ENCODE measurements around the gene PRICKLE2. TPM values are rescaled to one million over a fixed set of nuclear protein-coding genes. Genes with fewer than 3 reads are reported as not detected.

Gene PRICKLE2
- total RNA-seq, 1 experiment from 2014 or later, result not detected

DNA sequence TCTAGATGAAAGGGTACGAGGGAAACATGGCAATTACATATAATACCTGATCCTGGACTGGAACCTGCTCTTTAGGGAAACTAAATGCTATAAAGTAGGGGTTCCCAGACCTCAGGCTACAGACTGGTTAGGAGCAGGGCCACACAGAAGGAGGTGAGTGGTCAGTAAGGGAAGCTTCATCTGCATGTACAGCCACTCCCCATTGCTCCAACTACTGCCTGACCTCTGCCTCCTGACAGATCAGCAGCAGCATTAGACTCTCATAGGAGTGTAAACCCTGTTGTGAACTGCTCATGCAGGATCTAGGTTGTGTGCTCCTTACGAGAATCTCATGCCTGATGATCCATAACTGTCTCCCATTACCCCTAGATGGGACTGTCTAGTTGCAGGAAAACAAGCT, 123.1 kb downstream of the PRICKLE2 start:
- intact Hi-C loops (cut with micrococcal nuclease; ENCODE audit: unreplicated experiment), result no loop called here
- no peaks in the 10 kb centered on the region for H3K36me3 ChIP-seq (ENCODE audit: insufficient read depth, low read length, poor library complexity, severe bottlenecking)
- BruUV-seq (replicated peaks), result no TSS peak
- H3K27ac ChIP-seq (ENCODE audit: low read depth, low read length, poor library complexity, severe bottlenecking), result no peak overlapping the region
- H3K9me3 ChIP-seq (ENCODE audit: low read depth, low read length, poor library complexity, severe bottlenecking), result no peaks in the 10 kb centered on the region
- DNase-seq (ENCODE audit: low spot score), result no peak
- CTCF ChIA-PET, result no interaction called here
- peaks cover 14% of the 10 kb centered on the region for H3K4me1 ChIP-seq (ENCODE audit: insufficient read depth, low read length, poor library complexity, severe bottlenecking)
- peaks cover 4% of the 10 kb centered on the region for H3K27me3 ChIP-seq (replicated peaks; ENCODE audit: insufficient read depth, low read depth, low read length, poor library complexity)
- H3K4me3 ChIP-seq (ENCODE audit: low read depth, low read length, poor library complexity, severe bottlenecking), result no peak overlapping the region
- TF ChIP-seq, protein P1, sequence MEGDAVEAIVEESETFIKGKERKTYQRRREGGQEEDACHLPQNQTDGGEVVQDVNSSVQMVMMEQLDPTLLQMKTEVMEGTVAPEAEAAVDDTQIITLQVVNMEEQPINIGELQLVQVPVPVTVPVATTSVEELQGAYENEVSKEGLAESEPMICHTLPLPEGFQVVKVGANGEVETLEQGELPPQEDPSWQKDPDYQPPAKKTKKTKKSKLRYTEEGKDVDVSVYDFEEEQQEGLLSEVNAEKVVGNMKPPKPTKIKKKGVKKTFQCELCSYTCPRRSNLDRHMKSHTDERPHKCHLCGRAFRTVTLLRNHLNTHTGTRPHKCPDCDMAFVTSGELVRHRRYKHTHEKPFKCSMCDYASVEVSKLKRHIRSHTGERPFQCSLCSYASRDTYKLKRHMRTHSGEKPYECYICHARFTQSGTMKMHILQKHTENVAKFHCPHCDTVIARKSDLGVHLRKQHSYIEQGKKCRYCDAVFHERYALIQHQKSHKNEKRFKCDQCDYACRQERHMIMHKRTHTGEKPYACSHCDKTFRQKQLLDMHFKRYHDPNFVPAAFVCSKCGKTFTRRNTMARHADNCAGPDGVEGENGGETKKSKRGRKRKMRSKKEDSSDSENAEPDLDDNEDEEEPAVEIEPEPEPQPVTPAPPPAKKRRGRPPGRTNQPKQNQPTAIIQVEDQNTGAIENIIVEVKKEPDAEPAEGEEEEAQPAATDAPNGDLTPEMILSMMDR (conservative IDR thresholded peaks at IDR 0.05; ENCODE audit: low read depth, low read length), result no peak
- TF ChIP-seq EZH2 (IDR thresholded peaks at IDR 0.05; ENCODE audit: borderline replicate concordance, low read depth, low read length, poor library complexity, severe bottlenecking), result no peak
- POLR2A ChIA-PET (ENCODE audit: low non-redundant PET), result no interaction called here

DNA sequence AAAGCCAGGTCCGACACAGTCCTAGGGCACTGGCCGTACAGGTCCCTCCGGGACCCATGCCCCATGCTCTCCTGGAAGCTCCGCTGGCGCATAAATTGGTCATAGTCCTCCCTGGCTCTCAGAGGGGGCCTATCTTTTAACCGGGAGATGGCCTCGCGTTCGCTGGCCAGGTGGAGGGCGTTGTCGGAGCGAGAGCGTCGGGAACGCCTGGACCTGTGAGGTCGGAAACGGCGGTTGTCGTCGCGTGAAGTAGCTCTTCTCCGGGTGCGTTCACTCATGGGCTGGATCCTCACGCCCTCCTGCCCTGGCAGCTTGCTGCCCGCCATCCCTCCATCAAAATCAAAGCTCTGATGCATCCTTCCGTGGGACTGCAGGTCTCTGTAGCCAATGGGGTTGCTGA, 126.0 kb downstream of the PRICKLE2 start:
- peaks cover 4% of the 10 kb centered on the region for H3K27me3 ChIP-seq (replicated peaks; ENCODE audit: insufficient read depth, low read depth, low read length, poor library complexity)
- no peak overlapping the region for H3K4me3 ChIP-seq (ENCODE audit: low read depth, low read length, poor library complexity, severe bottlenecking)
- POLR2A ChIA-PET (ENCODE audit: low non-redundant PET), result no interaction called here
- TF ChIP-seq, protein P1 (conservative IDR thresholded peaks at IDR 0.05; ENCODE audit: low read depth, low read length), result no peak
- no peak for TF ChIP-seq EZH2 (IDR thresholded peaks at IDR 0.05; ENCODE audit: borderline replicate concordance, low read depth, low read length, poor library complexity, severe bottlenecking)
- H3K27ac ChIP-seq (ENCODE audit: low read depth, low read length, poor library complexity, severe bottlenecking), result no peak overlapping the region
- CTCF ChIA-PET, result no interaction called here
- H3K4me1 ChIP-seq (ENCODE audit: insufficient read depth, low read length, poor library complexity, severe bottlenecking), result peaks cover 14% of the 10 kb centered on the region
- no TSS peak for BruUV-seq (replicated peaks)
- no peak for DNase-seq (ENCODE audit: low spot score)
- H3K36me3 ChIP-seq (ENCODE audit: insufficient read depth, low read length, poor library complexity, severe bottlenecking), result no peaks in the 10 kb centered on the region
- no peaks in the 10 kb centered on the region for H3K9me3 ChIP-seq (ENCODE audit: low read depth, low read length, poor library complexity, severe bottlenecking)
- intact Hi-C loops (cut with micrococcal nuclease; ENCODE audit: unreplicated experiment), result no loop called here

DNA sequence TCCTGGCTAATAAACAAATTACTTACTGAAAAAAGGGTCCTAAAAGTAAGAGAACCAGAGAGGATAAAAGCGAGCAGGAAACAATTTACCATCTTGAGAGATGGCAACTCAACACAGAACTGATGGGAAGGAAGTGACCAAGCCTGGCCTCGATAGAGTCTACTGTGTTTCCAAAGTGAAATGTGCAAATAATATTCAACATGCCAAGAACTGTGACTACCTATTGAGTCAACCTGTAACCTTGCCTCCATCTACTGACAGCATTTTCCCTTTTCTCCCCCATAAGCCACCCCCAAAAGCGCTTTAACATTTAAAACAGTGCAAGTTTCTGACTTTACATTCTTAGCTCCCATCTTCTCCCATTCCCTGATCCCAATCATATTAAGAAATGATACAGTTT, 126.6 kb downstream of the PRICKLE2 start:
- ChIA-PET POLR2A (ENCODE audit: low non-redundant PET) (no interaction called here), CTCF (no interaction called here)
- H3K4me3 ChIP-seq (ENCODE audit: low read depth, low read length, poor library complexity, severe bottlenecking), result no peak overlapping the region
- H3K27ac ChIP-seq (ENCODE audit: low read depth, low read length, poor library complexity, severe bottlenecking), result no peak overlapping the region
- no peaks in the 10 kb centered on the region for H3K9me3 ChIP-seq (ENCODE audit: low read depth, low read length, poor library complexity, severe bottlenecking)
- no peaks in the 10 kb centered on the region for H3K36me3 ChIP-seq (ENCODE audit: insufficient read depth, low read length, poor library complexity, severe bottlenecking)
- peaks cover 14% of the 10 kb centered on the region for H3K4me1 ChIP-seq (ENCODE audit: insufficient read depth, low read length, poor library complexity, severe bottlenecking)
- TF ChIP-seq, protein P1 (conservative IDR thresholded peaks at IDR 0.05; ENCODE audit: low read depth, low read length), result no peak
- no peak for TF ChIP-seq EZH2 (IDR thresholded peaks at IDR 0.05; ENCODE audit: borderline replicate concordance, low read depth, low read length, poor library complexity, severe bottlenecking)
- no TSS peak for BruUV-seq (replicated peaks)
- no peak for DNase-seq (ENCODE audit: low spot score)
- intact Hi-C loops (cut with micrococcal nuclease; ENCODE audit: unreplicated experiment), result no loop called here
- peaks cover 4% of the 10 kb centered on the region for H3K27me3 ChIP-seq (replicated peaks; ENCODE audit: insufficient read depth, low read depth, low read length, poor library complexity)

Data from A673 (cell line).